Upper lobe of left lung (tissue), 4 donors: ENCODE data around the gene BECN2.

Experiments
- POLR2AphosphoS5 ChIP-seq, 2 donors: sonication (generic); formaldehyde crosslinking; IDR thresholded peaks; one replicate each; pipeline ENCODE4 v1.5.1; 2017; ENCODE audit warnings: antibody characterized with exemption in 2 of 2
- TF ChIP-seq, protein P1 (sequence below), 6 experiments: fragments of 450-650 bp in 4 of 6; fragments of 200-600 bp in 2 of 6; sonication (generic) in 2 of 6; IDR thresholded peaks; one replicate each; pipeline ENCODE4 v1.5.1; 2016 to 2019; ENCODE audit warnings: antibody characterized with exemption in 6 of 6

DNA sequence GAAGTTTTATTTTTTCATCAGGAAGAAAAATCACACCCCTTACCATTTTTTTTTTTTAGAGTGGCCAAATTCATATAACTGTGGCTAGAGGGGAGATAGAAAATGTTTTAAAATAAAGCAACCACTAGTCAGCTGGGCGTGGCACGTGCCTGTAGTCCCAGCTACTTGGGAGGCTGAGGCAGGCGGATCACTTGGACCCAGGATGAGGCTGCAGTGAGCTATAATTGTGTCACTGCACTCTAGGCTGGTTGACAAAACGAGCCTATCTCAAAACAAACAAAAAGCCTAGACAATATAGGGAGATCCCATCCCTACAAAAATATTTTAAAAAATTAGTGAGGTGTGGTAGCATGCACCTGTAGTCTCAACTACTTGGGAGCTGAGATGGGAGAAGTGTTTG lies 14.8 kb upstream of the BECN2 start:
- TF ChIP-seq, protein P1, sequence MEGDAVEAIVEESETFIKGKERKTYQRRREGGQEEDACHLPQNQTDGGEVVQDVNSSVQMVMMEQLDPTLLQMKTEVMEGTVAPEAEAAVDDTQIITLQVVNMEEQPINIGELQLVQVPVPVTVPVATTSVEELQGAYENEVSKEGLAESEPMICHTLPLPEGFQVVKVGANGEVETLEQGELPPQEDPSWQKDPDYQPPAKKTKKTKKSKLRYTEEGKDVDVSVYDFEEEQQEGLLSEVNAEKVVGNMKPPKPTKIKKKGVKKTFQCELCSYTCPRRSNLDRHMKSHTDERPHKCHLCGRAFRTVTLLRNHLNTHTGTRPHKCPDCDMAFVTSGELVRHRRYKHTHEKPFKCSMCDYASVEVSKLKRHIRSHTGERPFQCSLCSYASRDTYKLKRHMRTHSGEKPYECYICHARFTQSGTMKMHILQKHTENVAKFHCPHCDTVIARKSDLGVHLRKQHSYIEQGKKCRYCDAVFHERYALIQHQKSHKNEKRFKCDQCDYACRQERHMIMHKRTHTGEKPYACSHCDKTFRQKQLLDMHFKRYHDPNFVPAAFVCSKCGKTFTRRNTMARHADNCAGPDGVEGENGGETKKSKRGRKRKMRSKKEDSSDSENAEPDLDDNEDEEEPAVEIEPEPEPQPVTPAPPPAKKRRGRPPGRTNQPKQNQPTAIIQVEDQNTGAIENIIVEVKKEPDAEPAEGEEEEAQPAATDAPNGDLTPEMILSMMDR (IDR thresholded peaks at IDR 0.05) = no peak
- no peak for TF ChIP-seq POLR2AphosphoS5 (IDR thresholded peaks at IDR 0.05)
